HepG2 (cell line): Measurements from ENCODE around the gene NUDT1. TPM values are rescaled to one million over a fixed set of nuclear protein-coding genes. Genes with fewer than 3 reads are reported as not detected.

Source experiments
- ATAC-seq: fragments of 200-7000 bp; cut with Tn5 transposase; 3 replicates; pipeline ENCODE4 v1.9.1; 2020; ENCODE audit warnings: mild to moderate bottlenecking, moderate library complexity
- BruUV-seq: library from RNA; stranded (reverse); fragments of 400-500 nt; replicated peaks from 2 replicates; lab custom pipeline; 2021; lab: Mats Ljungman, UMichigan
- CTCF ChIA-PET: fragments of 300-600 bp; formaldehyde crosslinking; extraction: SDS; loops from one replicate; lab custom pipeline; 2021; ENCODE audit warnings: low total read pairs, inconsistent platforms, low intra/inter-chr PET ratio; lab: Yijun Ruan, JAX
- POLR2A ChIA-PET: fragments of 350-600 bp; sonication (Branson Sonifier 250); formaldehyde crosslinking; loops from one replicate; lab custom pipeline; 2020; ENCODE audit warnings: antibody characterized with exemption, inconsistent platforms; lab: Yijun Ruan, JAX
- DNase-seq: peaks from one replicate; pipeline ENCODE4 v3.0.0-alpha.2; 2015; ENCODE audit warnings: low spot score
- FAIRE-seq: peaks from 3 replicates; lab custom pipeline; 2011; peaks lifted over from hg19 to GRCh38; lab: Jason Lieb, UNC
- H2AFZ ChIP-seq: one replicate; pipeline ENCODE4 v1.6.1; 2011; ENCODE audit warnings: low read length, inconsistent platforms
- H3K27ac ChIP-seq: fragments of 300-600 bp; 3 replicates; pipeline ENCODE4 v1.8.0; 2011; ENCODE audit warnings: mixed run types, mild to moderate bottlenecking, mixed read lengths, low read length, inconsistent platforms; ENCODE audit not compliant: insufficient read depth; ENCODE audit errors: extremely low read length
- H3K27me3 ChIP-seq, 2 experiments: fragments of 200-600 bp in 1 of 2; 2 replicates in 1 of 2; 3 replicates in 1 of 2; pipeline versions ENCODE4 v1.6.0 to v1.8.0; 2011; ENCODE audit warnings: low read length in 2 of 2, mild to moderate bottlenecking in 2 of 2, moderate library complexity in 2 of 2, inconsistent platforms in 1 of 2; ENCODE audit not compliant: insufficient read depth in 2 of 2, control insufficient read depth in 1 of 2
- H3K36me3 ChIP-seq, 2 experiments: fragments of 200-600 bp in 1 of 2; replicated peaks in 1 of 2; 2 replicates in 1 of 2; 3 replicates in 1 of 2; pipeline versions ENCODE4 v1.5.1 to v1.8.0; 2011; ENCODE audit warnings: low read length in 2 of 2, inconsistent platforms in 1 of 2; ENCODE audit not compliant: insufficient read depth in 2 of 2, control insufficient read depth in 1 of 2
- H3K4me1 ChIP-seq: 2 replicates; pipeline ENCODE4 v1.5.1; 2012; ENCODE audit warnings: low read length, inconsistent platforms; ENCODE audit not compliant: insufficient read depth
- H3K4me2 ChIP-seq: 2 replicates; pipeline ENCODE4 v1.6.0; 2011; ENCODE audit warnings: low read depth, low read length, inconsistent platforms
- H3K4me3 ChIP-seq, 3 experiments: fragments of 200-600 bp in 1 of 3; sonication (generic), shearing (Covaris generic) in 1 of 3; replicated peaks in 1 of 3; 2 replicates each; pipeline ENCODE4 v1.5.1; 2011 to 2016; ENCODE audit warnings: low read length in 3 of 3, inconsistent platforms in 2 of 3, low read depth in 2 of 3, mild to moderate bottlenecking in 2 of 3, control low read depth in 1 of 3, mixed read lengths in 1 of 3; ENCODE audit not compliant: insufficient read depth in 1 of 3
- H3K79me2 ChIP-seq: one replicate; pipeline ENCODE4 v1.6.1; 2011; ENCODE audit warnings: low read length, inconsistent platforms; ENCODE audit not compliant: insufficient read depth
- H3K9ac ChIP-seq: 2 replicates; pipeline ENCODE4 v1.6.0; 2011; ENCODE audit warnings: mild to moderate bottlenecking, low read depth, low read length, inconsistent platforms; ENCODE audit not compliant: insufficient read depth
- H3K9me3 ChIP-seq: 2 replicates; pipeline ENCODE4 v1.5.1; 2012; ENCODE audit warnings: mild to moderate bottlenecking, low read length
- H4K20me1 ChIP-seq: 2 replicates; pipeline ENCODE4 v1.6.0; 2011; ENCODE audit warnings: inconsistent platforms, mild to moderate bottlenecking, low read length, moderate library complexity; ENCODE audit not compliant: insufficient read depth
- ETV5 ChIP-seq: IDR thresholded peaks from 2 replicates; pipeline ENCODE4 v1.6.1; 2018; ENCODE audit warnings: missing biosample characterization, missing genetic modification reagents, inconsistent platforms, borderline replicate concordance
- GRHL1 ChIP-seq: sonication (generic); formaldehyde crosslinking; conservative IDR thresholded peaks from 2 replicates; pipeline ENCODE4 v1.8.0; 2022; ENCODE audit warnings: missing genetic modification reagents
- HDAC2 ChIP-seq: sonication (generic); formaldehyde crosslinking; IDR thresholded peaks from 2 replicates; pipeline ENCODE4 v1.4.0; 2020; ENCODE audit warnings: missing genetic modification reagents
- KDM3A ChIP-seq: IDR thresholded peaks from 2 replicates; pipeline ENCODE4 v1.6.1; 2018; ENCODE audit warnings: low read depth, missing compliant biosample characterization
- KLF12 ChIP-seq: sonication (generic); formaldehyde crosslinking; IDR thresholded peaks from 2 replicates; pipeline ENCODE4 v1.4.0; 2020; ENCODE audit warnings: missing genetic modification reagents, borderline replicate concordance
- NCOA5 ChIP-seq: sonication (generic); formaldehyde crosslinking; IDR thresholded peaks from 2 replicates; pipeline ENCODE4 v1.4.0; 2020; ENCODE audit warnings: missing genetic modification reagents
- NPAS2 ChIP-seq: sonication (generic); formaldehyde crosslinking; IDR thresholded peaks from 2 replicates; pipeline ENCODE4 v1.8.0; 2022; ENCODE audit warnings: mild to moderate bottlenecking, missing genetic modification reagents, borderline replicate concordance
- NR2F6 ChIP-seq, 2 experiments: IDR thresholded peaks; 2 replicates each; pipeline ENCODE4 v1.6.1; 2016; ENCODE audit warnings: antibody characterized with exemption in 1 of 2, mild to moderate bottlenecking in 1 of 2
- POLR2A ChIP-seq, 2 experiments: IDR thresholded peaks; 2 replicates each; pipeline ENCODE4 v1.6.1; 2011; ENCODE audit warnings: low read depth in 2 of 2, low read length in 2 of 2, mild to moderate bottlenecking in 1 of 2, moderate library complexity in 1 of 2; ENCODE audit not compliant: insufficient read depth in 1 of 2
- POLR2AphosphoS5 ChIP-seq: IDR thresholded peaks from 2 replicates; pipeline ENCODE4 v1.6.1; 2012; ENCODE audit warnings: low read depth, low read length
- SSRP1 ChIP-seq: IDR thresholded peaks from 2 replicates; pipeline ENCODE4 v1.6.1; 2016; ENCODE audit warnings: control low read depth
- WIZ ChIP-seq: sonication (generic); formaldehyde crosslinking; IDR thresholded peaks from 2 replicates; pipeline ENCODE4 v1.5.1; 2020; ENCODE audit warnings: mild to moderate bottlenecking, missing genetic modification reagents
- ZBTB34 ChIP-seq: sonication (generic); formaldehyde crosslinking; IDR thresholded peaks from 2 replicates; pipeline ENCODE4 v1.8.0; 2022; ENCODE audit warnings: mild to moderate bottlenecking, missing genetic modification reagents
- ZNF253 ChIP-seq: sonication (generic); formaldehyde crosslinking; IDR thresholded peaks from 2 replicates; pipeline ENCODE4 v1.8.0; 2022; ENCODE audit warnings: mild to moderate bottlenecking, missing genetic modification reagents, borderline replicate concordance
- ZNF296 ChIP-seq: sonication (generic); formaldehyde crosslinking; conservative IDR thresholded peaks from 2 replicates; pipeline ENCODE4 v1.5.0; 2020; ENCODE audit warnings: mild to moderate bottlenecking, missing genetic modification reagents
- ZNF30 ChIP-seq: sonication (generic); formaldehyde crosslinking; IDR thresholded peaks from 2 replicates; pipeline ENCODE4 v1.5.0; 2020; ENCODE audit warnings: mild to moderate bottlenecking, missing genetic modification reagents
- ZNF317 ChIP-seq: sonication (generic); formaldehyde crosslinking; IDR thresholded peaks from 2 replicates; pipeline ENCODE4 v1.5.0; 2020; ENCODE audit warnings: mild to moderate bottlenecking, missing genetic modification reagents
- ZNF775 ChIP-seq: sonication (generic); formaldehyde crosslinking; IDR thresholded peaks from 2 replicates; pipeline ENCODE4 v1.4.0; 2020; ENCODE audit warnings: missing genetic modification reagents, mild to moderate bottlenecking, moderate library complexity, borderline replicate concordance
- ZNF83 ChIP-seq: sonication (generic); formaldehyde crosslinking; IDR thresholded peaks from 2 replicates; pipeline ENCODE4 v1.4.0; 2020; ENCODE audit warnings: missing genetic modification reagents, mild to moderate bottlenecking, borderline replicate concordance
- WGBS: methylation state at CpG from one replicate; pipeline ENCODE4 v1.1.6; 2017; ENCODE audit warnings: low lambda C conversion rate; 5-methylcytosine and 5-hydroxymethylcytosine counted together
- in situ Hi-C: cut with HindIII; loops from 2 replicates; pipeline ENCODE4 v1.10.0; 2017; ENCODE audit warnings: low pct_unique_long_range_greater_than_20kb; ENCODE audit not compliant: extremely low pct_ligation_motif_present
- intact Hi-C: fragments of 100-400 bp; cut with micrococcal nuclease; formaldehyde crosslinking; loops from one replicate; pipeline ENCODE4 v1.10.0; 2022; ENCODE audit not compliant: unreplicated experiment
- polyA plus RNA-seq, 8 experiments: library from polyadenylated mRNA; depleted of rRNA in 3 of 8; stranded (reverse) in 7 of 8; unstranded in 1 of 8; fragments of >200 nt; fragmentation: Illumina TruSeq in 4 of 8; extraction: Trizol in 4 of 8; gene quantifications; 2 replicates each; pipeline versions ENCODE4 v1.2.1 to v1.2.3, GENCODE V29; 2011 to 2016; ENCODE audit warnings: low read depth in 4 of 8, missing spikeins in 1 of 8, mixed read lengths in 1 of 8; ENCODE audit not compliant: insufficient read depth in 1 of 8
- total RNA-seq, 5 experiments: library from RNA; depleted of rRNA; stranded (reverse); fragments of >200 nt; fragmentation: Illumina TruSeq; extraction: Trizol; gene quantifications; 2 replicates each; pipeline ENCODE4 v1.2.3, GENCODE V29; 2016; ENCODE audit warnings: low read depth in 1 of 5

NUDT1 gene
- total and polyA plus RNA-seq, 2 of the 13 experiments (the other 11 are each of a cell fraction or from before 2014, with no cell fraction given) = 9.1 to 26.8 TPM

GRCh38 chr7:2224934-2225333 is 17.1 kb upstream of the NUDT1 start:
- Histone ChIP-seq H3K9ac (no peak overlapping the region), H3K36me3 (peaks cover 36 to 88% of the 10 kb centered on the region in 2 experiments), H3K27ac (no peak overlapping the region), H3K4me1 (peaks cover 5% of the 10 kb centered on the region), H3K4me3 (no peak overlapping the region), H3K9me3 (no peaks in the 10 kb centered on the region), H3K79me2 (peaks cover 47% of the 10 kb centered on the region), H2AFZ (no peak overlapping the region), H3K27me3 (no peaks in the 10 kb centered on the region), H3K4me2 (no peak overlapping the region), H4K20me1 (peaks cover 2% of the 10 kb centered on the region; the same call in 1 of the 2 replicates)
- DNase-seq = no peak
- FAIRE-seq = no peak
- no peak for TF ChIP-seq SSRP1 (CRISPR knock-in tag)
- ATAC-seq = no peak
- ChIA-PET POLR2A (no interaction called here), CTCF (no interaction called here)
- in situ Hi-C loops (loop anchor here (25.0 kb wide), 1 partner anchor 638 kb away; no protein-coding TSS in a partner anchor), intact Hi-C loops (no loop called here)
- BruUV-seq = no TSS peak
- 86% methylated on average over 1 of the region's 4 CpGs for WGBS

GRCh38 chr7:2225336-2225735 is 16.7 kb upstream of the NUDT1 start:
- WGBS = 96% methylated on average over 14 of the region's 14 CpGs
- peaks cover 9% of the 10 kb centered on the region for H3K4me1 ChIP-seq
- DNase-seq (no peak), ATAC-seq (no peak), FAIRE-seq (no peak)
- no peak overlapping the region for H3K9ac ChIP-seq
- in situ Hi-C loops = no loop called here
- no TSS peak for BruUV-seq
- ChIA-PET POLR2A (no interaction called here), CTCF (no interaction called here)
- H3K9me3 ChIP-seq = no peaks in the 10 kb centered on the region
- no peak overlapping the region for H3K27ac ChIP-seq
- H3K4me3 ChIP-seq = no peak overlapping the region
- no peak overlapping the region for H2AFZ ChIP-seq
- no peak overlapping the region for H3K4me2 ChIP-seq
- peaks cover 37 to 89% of the 10 kb centered on the region in 2 experiments for H3K36me3 ChIP-seq
- peaks cover 51% of the 10 kb centered on the region for H3K79me2 ChIP-seq
- H4K20me1 ChIP-seq = peaks cover 3% of the 10 kb centered on the region; the same call in 1 of the 2 replicates
- intact Hi-C loops = no loop called here
- no peaks in the 10 kb centered on the region for H3K27me3 ChIP-seq
- no peak for TF ChIP-seq POLR2A (IDR thresholded peaks at IDR 0.05; ENCODE audit: insufficient read depth in 1 of 2, low read depth in 2 of 2, low read length in 2 of 2)
- no peak for TF ChIP-seq HDAC2 (CRISPR knock-in tag)
- TF ChIP-seq ZBTB34 (CRISPR knock-in tag) = no peak
- no peak for TF ChIP-seq WIZ (CRISPR knock-in tag)
- TF ChIP-seq KLF12 (CRISPR knock-in tag) = no peak
- no peak for TF ChIP-seq ZNF30
- no peak for TF ChIP-seq NCOA5 (CRISPR knock-in tag)
- no peak for TF ChIP-seq ZNF317
- no peak for TF ChIP-seq ETV5 (CRISPR knock-in tag)
- TF ChIP-seq NPAS2 = no peak
- no peak for TF ChIP-seq ZNF296 (CRISPR knock-in tag)
- TF ChIP-seq POLR2AphosphoS5 = no peak
- TF ChIP-seq ZNF775 (CRISPR knock-in tag) = no peak
- TF ChIP-seq NR2F6 (IDR thresholded peaks at IDR 0.05) = no peak
- TF ChIP-seq NR2F6 (CRISPR knock-in tag; IDR thresholded peaks at IDR 0.05) = no peak
- no peak for TF ChIP-seq GRHL1 (CRISPR knock-in tag)
- TF ChIP-seq ZNF83 (CRISPR knock-in tag) = no peak
- TF ChIP-seq KDM3A (CRISPR knock-in tag) = no peak
- no peak for TF ChIP-seq ZNF253 (CRISPR knock-in tag)
